Upper lobe of left lung (tissue), 6 donors: Measurements from ENCODE around the gene SUFU. TPM values are rescaled to one million over a fixed set of nuclear protein-coding genes. Genes with fewer than 3 reads are reported as not detected.
"Not testable (repeated sequence)": the region's sequence is repeated elsewhere in the genome, so short reads cannot be mapped to it uniquely, and the experiment has no call there.

Experiments
- ATAC-seq, 2 donors: fragments of 200-7000 bp; cut with Tn5 transposase; one replicate each; pipeline ENCODE4 v1.9.1; 2022; ENCODE audit warnings: mild to moderate bottlenecking in 2 of 2, moderate library complexity in 2 of 2; ENCODE audit not compliant: low FRiP score in 2 of 2
- DNase-seq, 2 donors: peaks; one replicate each; pipeline ENCODE4 v3.0.0-alpha.2; 2019 to 2020
- H3K27ac ChIP-seq, 4 donors: fragments of 200-600 bp; sonication (generic); one replicate each; pipeline ENCODE4 v1.5.1; 2016 to 2019
- H3K27me3 ChIP-seq, 4 donors: fragments of 200-600 bp; sonication (generic); one replicate each; pipeline ENCODE4 v1.5.1; 2017 to 2019
- H3K36me3 ChIP-seq, 4 donors: fragments of 200-600 bp; sonication (generic); one replicate each; pipeline ENCODE4 v1.5.1; 2016 to 2019
- H3K4me1 ChIP-seq, 4 donors: fragments of 200-600 bp; sonication (generic); one replicate each; pipeline ENCODE4 v1.5.1; 2018 to 2019
- H3K4me3 ChIP-seq, 4 donors: fragments of 200-600 bp; sonication (generic); one replicate each; pipeline ENCODE4 v1.5.1; 2017 to 2019; ENCODE audit warnings: mild to moderate bottlenecking in 2 of 4, moderate library complexity in 1 of 4
- H3K9me3 ChIP-seq, 4 donors: fragments of 200-600 bp; sonication (generic); one replicate each; pipeline ENCODE4 v1.5.1; 2018 to 2019
- CTCF ChIP-seq, 6 experiments: fragments of 450-650 bp in 4 of 6; fragments of 200-600 bp in 2 of 6; sonication (generic) in 2 of 6; IDR thresholded peaks; one replicate each; pipeline ENCODE4 v1.5.1; 2016 to 2019; ENCODE audit warnings: antibody characterized with exemption in 6 of 6
- EP300 ChIP-seq, 4 donors: sonication (generic); formaldehyde crosslinking; IDR thresholded peaks; one replicate each; pipeline ENCODE4 v1.5.1; 2017; ENCODE audit warnings: antibody characterized with exemption in 4 of 4, control low read depth in 2 of 4
- POLR2A ChIP-seq, 4 donors: fragments of 450-650 bp; IDR thresholded peaks; one replicate each; pipeline ENCODE4 v1.5.1; 2016 to 2017; ENCODE audit warnings: antibody characterized with exemption in 4 of 4, mild to moderate bottlenecking in 2 of 4
- POLR2AphosphoS5 ChIP-seq, 2 donors: sonication (generic); formaldehyde crosslinking; IDR thresholded peaks; one replicate each; pipeline ENCODE4 v1.5.1; 2017; ENCODE audit warnings: antibody characterized with exemption in 2 of 2
- WGBS, 2 donors: methylation state at CpG; one replicate each; pipeline ENCODE4 v1.1.5; 2017 to 2018; 5-methylcytosine and 5-hydroxymethylcytosine counted together
- total RNA-seq, 6 donors: library from RNA; depleted of rRNA in 4 of 6; stranded (reverse); fragments of >200 nt in 4 of 6; gene quantifications; one replicate each; pipeline versions ENCODE4 v1.1.0 to v1.2.1, GENCODE V29; 2016 to 2021
- donor health status: DM: no; HTN: no; CAD: no; lungs with moderate emphysema.
- donor health status: DM: no; HTN: yes; CAD: no; lungs with severe emphysema.

The SUFU gene
- total RNA-seq, 6 donors from 2014 or later: 4.1 to 15.7 (median 11.9) TPM

GRCh38 chr10:102661658-102662028 lies 157.9 kb downstream of the SUFU start:
- H3K27ac ChIP-seq: peak overlapping the region; percentile 35 to 86 (median 77)
- TF ChIP-seq CTCF (IDR thresholded peaks at IDR 0.05): no peak
- no peak for TF ChIP-seq POLR2A (IDR thresholded peaks at IDR 0.05)
- TF ChIP-seq EP300 (IDR thresholded peaks at IDR 0.05): no peak
- no peak for TF ChIP-seq POLR2AphosphoS5 (IDR thresholded peaks at IDR 0.05)
- no peaks in the 10 kb centered on the region for H3K9me3 ChIP-seq
- H3K27me3 ChIP-seq: no peaks in the 10 kb centered on the region
- ATAC-seq (no peak), DNase-seq (no peak)
- H3K4me3 ChIP-seq: peak overlapping the region in 2 of 4 donors; percentile 8 to 23
- H3K36me3 ChIP-seq: peaks cover 3 to 23% (median 13%) of the 10 kb centered on the region in 4 donors
- WGBS, 2 donors: 63 to 72% methylated on average over 6 of the region's 6 CpGs
- H3K4me1 ChIP-seq: peaks cover 43 to 51% (median 47%) of the 10 kb centered on the region in 4 donors

GRCh38 chr10:102665904-102666509 lies 162.2 kb downstream of the SUFU start:
- DNase-seq: peak in 1 of 2 donors; percentile 46
- no peak for ATAC-seq
- H3K27ac ChIP-seq: no peak overlapping the region
- no peak overlapping the region for H3K4me3 ChIP-seq
- H3K4me1 ChIP-seq: peaks cover 26 to 37% (median 33%) of the 10 kb centered on the region in 4 donors
- TF ChIP-seq POLR2A (IDR thresholded peaks at IDR 0.05) (no peak), CTCF (IDR thresholded peaks at IDR 0.05) (no peak), POLR2AphosphoS5 (IDR thresholded peaks at IDR 0.05) (no peak), EP300 (IDR thresholded peaks at IDR 0.05) (no peak)
- 89 to 90% methylated on average over 9 of the region's 9 CpGs for WGBS, 2 donors
- no peaks in the 10 kb centered on the region for H3K27me3 ChIP-seq
- no peaks in the 10 kb centered on the region for H3K9me3 ChIP-seq
- H3K36me3 ChIP-seq: no peaks in the 10 kb centered on the region

GRCh38 chr10:102667411-102667810 lies 163.6 kb downstream of the SUFU start:
- Histone ChIP-seq H3K4me1 (peaks cover 17 to 34% (median 32%) of the 10 kb centered on the region in 4 donors), H3K27ac (peak overlapping the region in 1 of 4 donors; percentile 21)
- ATAC-seq, H3K9me3 ChIP-seq, H3K4me3 ChIP-seq, H3K36me3 ChIP-seq, H3K27me3 ChIP-seq, DNase-seq: not testable (repeated sequence)
- WGBS, 2 donors: 82 to 85% methylated on average over 4 of the region's 4 CpGs

GRCh38 chr10:102668326-102669107 lies 164.7 kb downstream of the SUFU start:
- peaks cover 28 to 45% (median 43%) of the 10 kb centered on the region in 4 donors for H3K4me1 ChIP-seq
- no peak for TF ChIP-seq POLR2A (IDR thresholded peaks at IDR 0.05)
- TF ChIP-seq POLR2AphosphoS5 (IDR thresholded peaks at IDR 0.05): no peak
- no peak for TF ChIP-seq CTCF (IDR thresholded peaks at IDR 0.05)
- TF ChIP-seq EP300 (IDR thresholded peaks at IDR 0.05): no peak
- peak overlapping the region; percentile 69 to 80 (median 76) for H3K27ac ChIP-seq
- ATAC-seq (peak in 1 of 2 donors; percentile 9), DNase-seq (peak in 1 of 2 donors; percentile 41)
- H3K27me3 ChIP-seq: no peaks in the 10 kb centered on the region
- no peak overlapping the region for H3K4me3 ChIP-seq
- WGBS, 2 donors: 71 to 81% methylated on average over 9 to 10 of the region's 10 CpGs
- H3K36me3 ChIP-seq: no peaks in the 10 kb centered on the region
- H3K9me3 ChIP-seq: no peaks in the 10 kb centered on the region

- ATAC-seq (peak; percentile 42 to 87), DNase-seq (peak; percentile 48 to 92)
- Histone ChIP-seq H3K27me3 (no peaks in the 10 kb centered on the region), H3K4me3 (no peak overlapping the region), H3K4me1 (peaks cover 38 to 54% (median 49%) of the 10 kb centered on the region in 4 donors), H3K27ac (peak overlapping the region; percentile 69 to 80 (median 76)), H3K9me3 (no peaks in the 10 kb centered on the region), H3K36me3 (no peaks in the 10 kb centered on the region)
- WGBS, 2 donors: 65% methylated on average over 6 of the region's 7 CpGs; no CpG with 5 or more reads in 1 of the 2 donors
- TF ChIP-seq POLR2AphosphoS5 (IDR thresholded peaks at IDR 0.05) (peak; percentile 64 to 70), EP300 (IDR thresholded peaks at IDR 0.05) (peak in 1 of 4 donors; percentile 51), CTCF (IDR thresholded peaks at IDR 0.05) (peak in 4 of 6 experiments; percentile 32 to 70 (median 50)), POLR2A (IDR thresholded peaks at IDR 0.05) (peak in 1 of 4 donors; percentile 52)
Observed at GRCh38 chr10:102669206-102670064, 165.7 kb downstream of the SUFU start.
